ENCODE results near the gene SLC49A4.

The SLC49A4 gene

DNA sequence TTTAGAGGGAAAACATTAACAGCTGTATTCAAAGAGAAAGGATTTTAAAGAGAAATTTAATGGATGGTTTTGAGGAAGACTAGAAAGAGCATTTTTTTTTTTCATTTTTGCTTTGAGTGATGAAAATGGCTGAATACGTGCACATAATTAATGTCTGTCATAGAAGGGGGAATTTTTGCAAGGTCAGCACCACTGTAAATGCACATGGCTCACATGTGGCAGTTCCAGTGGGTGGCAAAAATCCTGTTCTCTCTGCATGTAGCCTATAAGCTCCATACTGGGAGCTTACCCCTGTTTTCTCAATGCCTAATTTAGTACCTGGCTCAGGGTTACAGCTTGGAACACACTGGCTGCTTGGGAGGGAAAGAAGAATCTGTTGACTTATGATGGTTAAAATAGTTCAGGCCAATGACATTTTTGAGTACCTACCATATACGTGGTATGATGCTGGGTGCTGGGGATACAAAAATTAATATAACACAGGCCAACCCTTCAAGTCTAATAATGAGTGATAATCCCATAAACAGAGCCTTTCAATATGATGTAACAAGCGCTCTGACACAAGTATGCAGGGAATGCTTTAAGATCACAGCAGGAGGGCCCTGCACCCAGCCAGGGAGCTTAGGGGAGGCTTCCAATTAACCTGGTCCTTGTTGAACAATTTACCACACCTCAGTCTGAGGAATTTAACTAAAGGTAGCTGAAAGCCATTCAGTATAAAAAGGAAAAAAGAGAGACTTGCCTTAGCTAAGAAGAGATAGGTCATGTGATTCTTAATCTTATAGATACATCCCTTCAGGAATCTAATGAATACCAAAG lies 34.2 kb upstream of the SLC49A4 start:
- TF ChIP-seq, protein P1, sequence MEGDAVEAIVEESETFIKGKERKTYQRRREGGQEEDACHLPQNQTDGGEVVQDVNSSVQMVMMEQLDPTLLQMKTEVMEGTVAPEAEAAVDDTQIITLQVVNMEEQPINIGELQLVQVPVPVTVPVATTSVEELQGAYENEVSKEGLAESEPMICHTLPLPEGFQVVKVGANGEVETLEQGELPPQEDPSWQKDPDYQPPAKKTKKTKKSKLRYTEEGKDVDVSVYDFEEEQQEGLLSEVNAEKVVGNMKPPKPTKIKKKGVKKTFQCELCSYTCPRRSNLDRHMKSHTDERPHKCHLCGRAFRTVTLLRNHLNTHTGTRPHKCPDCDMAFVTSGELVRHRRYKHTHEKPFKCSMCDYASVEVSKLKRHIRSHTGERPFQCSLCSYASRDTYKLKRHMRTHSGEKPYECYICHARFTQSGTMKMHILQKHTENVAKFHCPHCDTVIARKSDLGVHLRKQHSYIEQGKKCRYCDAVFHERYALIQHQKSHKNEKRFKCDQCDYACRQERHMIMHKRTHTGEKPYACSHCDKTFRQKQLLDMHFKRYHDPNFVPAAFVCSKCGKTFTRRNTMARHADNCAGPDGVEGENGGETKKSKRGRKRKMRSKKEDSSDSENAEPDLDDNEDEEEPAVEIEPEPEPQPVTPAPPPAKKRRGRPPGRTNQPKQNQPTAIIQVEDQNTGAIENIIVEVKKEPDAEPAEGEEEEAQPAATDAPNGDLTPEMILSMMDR (IDR thresholded peaks at IDR 0.05; ENCODE audit: insufficient read depth, missing control alignments), result no peak
- FAIRE-seq, result no peak
- no peak for DNase-seq (ENCODE audit: insufficient read length, low spot score)

- FAIRE-seq (no peak), DNase-seq (ENCODE audit: insufficient read length, low spot score) (no peak)
- TF ChIP-seq, protein P1 (IDR thresholded peaks at IDR 0.05; ENCODE audit: insufficient read depth, missing control alignments), result no peak
Measured at GRCh38 chr3:122766430-122766829, 28.4 kb upstream of the SLC49A4 start.

GRCh38 chr3:122767540-122768372 lies 27.1 kb upstream of the SLC49A4 start:
- TF ChIP-seq, protein P1 (IDR thresholded peaks at IDR 0.05; ENCODE audit: insufficient read depth, missing control alignments), result no peak
- FAIRE-seq (no peak), DNase-seq (ENCODE audit: insufficient read length, low spot score) (no peak)

DNA sequence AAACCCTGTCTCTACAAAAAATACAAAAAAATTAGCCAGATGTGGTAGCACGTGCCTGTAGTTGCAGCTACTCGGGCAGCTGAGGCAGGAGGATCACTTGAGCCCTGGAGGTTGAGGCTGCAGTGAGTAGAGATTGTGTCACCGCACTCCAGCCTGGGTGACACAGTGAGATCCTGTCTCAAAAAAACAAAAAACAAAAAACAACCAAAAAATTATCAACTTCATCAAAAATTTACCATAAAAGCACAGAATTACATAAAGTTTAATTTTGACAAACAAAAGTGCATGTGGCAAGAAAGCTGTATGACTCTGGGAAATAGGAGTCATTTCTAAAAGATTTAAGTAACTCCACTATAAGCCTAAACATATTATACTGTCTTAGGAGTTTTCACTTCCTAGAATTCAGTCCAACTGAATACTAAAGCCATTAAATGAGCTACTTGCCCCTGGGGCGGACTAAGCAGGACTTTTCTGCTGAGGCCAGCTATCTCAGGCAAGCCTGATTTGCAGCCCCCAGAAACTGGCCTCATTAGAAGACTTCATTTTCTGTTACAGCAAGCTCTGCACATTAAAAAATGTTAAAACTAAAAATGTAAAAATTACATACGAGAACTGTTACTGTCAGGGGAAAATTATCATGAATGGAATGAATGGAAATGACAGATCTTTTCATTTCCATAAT lies 24.2 kb upstream of the SLC49A4 start:
- DNase-seq (ENCODE audit: insufficient read length, low spot score) (no peak), FAIRE-seq (no peak)
- TF ChIP-seq, protein P1 (IDR thresholded peaks at IDR 0.05; ENCODE audit: insufficient read depth, missing control alignments), result no peak

- DNase-seq (ENCODE audit: insufficient read length, low spot score), result no peak
- FAIRE-seq, result no peak
- TF ChIP-seq, protein P1 (IDR thresholded peaks at IDR 0.05; ENCODE audit: insufficient read depth, missing control alignments), result no peak
Measured at GRCh38 chr3:122772827-122773226, 22.0 kb upstream of the SLC49A4 start.

- DNase-seq (ENCODE audit: insufficient read length, low spot score), result no peak
- TF ChIP-seq, protein P1 (IDR thresholded peaks at IDR 0.05; ENCODE audit: insufficient read depth, missing control alignments), result no peak
- FAIRE-seq, result no peak
Measured at GRCh38 chr3:122773944-122774509, 20.8 kb upstream of the SLC49A4 start.

All from D721Med (cell line).